ENCODE data around the gene TNPO3.

GRCh38 chr7:128959296-128959695, 95.6 kb downstream of the TNPO3 start:
- TF ChIP-seq CTCF (conservative IDR thresholded peaks at IDR 0.05; ENCODE audit: low read length) (no peak), EZH2phosphoT487 (IDR thresholded peaks at IDR 0.05; ENCODE audit: borderline replicate concordance, low read depth, low read length) (no peak)
